Liver (tissue), 3 donors: ENCODE results near the gene RAB4A.

Experiments used
- CTCF ChIP-seq: fragments of 150-350 bp; IDR thresholded peaks from 2 replicates; pipeline ENCODE4 v1.5.1; 2017; ENCODE audit warnings: improper control_type of control experiment, low read depth, low read length; ENCODE audit not compliant: missing input control
- EGR1 ChIP-seq, 2 donors: IDR thresholded peaks; 2 replicates each; pipeline ENCODE4 v1.6.1; 2016 to 2018; ENCODE audit warnings: antibody characterized with exemption in 2 of 2, low read depth in 2 of 2
- FOXA1 ChIP-seq: IDR thresholded peaks from 2 replicates; pipeline ENCODE4 v1.6.1; 2016; ENCODE audit warnings: antibody characterized with exemption
- GABPA ChIP-seq, 2 donors: IDR thresholded peaks in 1 of 2; conservative IDR thresholded peaks in 1 of 2; 2 replicates each; pipeline ENCODE4 v1.6.1; 2016; ENCODE audit warnings: antibody characterized with exemption in 2 of 2, mild to moderate bottlenecking in 1 of 2, moderate library complexity in 1 of 2
- JUND ChIP-seq, 2 donors: IDR thresholded peaks; 2 replicates each; pipeline ENCODE4 v1.6.1; 2016; ENCODE audit warnings: antibody characterized with exemption in 2 of 2
- MAX ChIP-seq: IDR thresholded peaks from 2 replicates; pipeline ENCODE4 v1.6.1; 2016; ENCODE audit warnings: antibody characterized with exemption
- RAD21 ChIP-seq, 2 donors: IDR thresholded peaks; 2 replicates each; pipeline ENCODE4 v1.6.1; 2016; ENCODE audit warnings: antibody characterized with exemption in 2 of 2, mild to moderate bottlenecking in 2 of 2
- REST ChIP-seq: IDR thresholded peaks from 2 replicates; pipeline ENCODE4 v1.6.1; 2016; ENCODE audit warnings: antibody characterized with exemption, mild to moderate bottlenecking
- RXRA ChIP-seq, 2 donors: IDR thresholded peaks; 2 replicates each; pipeline ENCODE4 v1.6.1; 2017 to 2018; ENCODE audit warnings: antibody characterized with exemption in 2 of 2, mild to moderate bottlenecking in 1 of 2
- SP1 ChIP-seq: IDR thresholded peaks from 2 replicates; pipeline ENCODE4 v1.6.1; 2018; ENCODE audit warnings: antibody characterized with exemption, mild to moderate bottlenecking
- TAF1 ChIP-seq: conservative IDR thresholded peaks from 2 replicates; pipeline ENCODE4 v1.6.1; 2016; ENCODE audit warnings: antibody characterized with exemption, mild to moderate bottlenecking
- ZBTB33 ChIP-seq: IDR thresholded peaks from 2 replicates; pipeline ENCODE4 v1.6.1; 2016; ENCODE audit warnings: antibody characterized with exemption
- donor health status: healthy.
- donor health status: healthy.

- TF ChIP-seq FOXA1 (no peak), CTCF (no peak), MAX (peak; percentile 53), REST (peak; percentile 49), EGR1 (IDR thresholded peaks at IDR 0.05; ENCODE audit: low read depth in 2 of 2) (no peak), GABPA (IDR thresholded peaks at IDR 0.05 in 1 of 2, conservative IDR thresholded peaks at IDR 0.05 in 1 of 2) (no peak), RAD21 (IDR thresholded peaks at IDR 0.05) (peak; percentile 25 to 36), SP1 (no peak), JUND (IDR thresholded peaks at IDR 0.05) (peak; percentile 14 to 52), ZBTB33 (no peak), TAF1 (peak; percentile 38), RXRA (IDR thresholded peaks at IDR 0.05) (peak; percentile 39 to 58)
These were observed 27.5 kb downstream of the RAB4A start for GRCh38 chr1:229298420-229298819.
